Mesodermal cell (in vitro differentiated cells): ENCODE results near the gene CDC42SE2.

Source experiments
- H3K27ac ChIP-seq: 2 replicates; pipeline ENCODE4 v1.7.0; 2013; ENCODE audit warnings: mild to moderate bottlenecking, low read depth, low read length, moderate library complexity; ENCODE audit not compliant: severe bottlenecking
- H3K36me3 ChIP-seq: 2 replicates; pipeline ENCODE4 v1.7.1; 2013; ENCODE audit warnings: mild to moderate bottlenecking, low read length, moderate library complexity; ENCODE audit not compliant: control insufficient read depth, insufficient read depth
- H3K4me1 ChIP-seq: one replicate; pipeline ENCODE4 v1.7.1; 2013; ENCODE audit warnings: mild to moderate bottlenecking, low read length; ENCODE audit not compliant: insufficient read depth, control insufficient read depth, poor library complexity, severe bottlenecking
- H3K4me3 ChIP-seq: 2 replicates; pipeline ENCODE4 v1.7.0; 2013; ENCODE audit warnings: low read length, control low read depth, mild to moderate bottlenecking; ENCODE audit not compliant: insufficient read depth, poor library complexity, severe bottlenecking; ENCODE audit errors: extremely low read depth
- H3K9me3 ChIP-seq: 2 replicates; pipeline ENCODE4 v1.7.1; 2013; ENCODE audit warnings: mild to moderate bottlenecking, low read length, moderate library complexity; ENCODE audit not compliant: control insufficient read depth
- WGBS, 2 experiments: methylation state at CpG; one replicate each; pipeline ENCODE4 v1.1.5; 2013; ENCODE audit warnings: missing lambda C conversion rate in 2 of 2; ENCODE audit not compliant: insufficient coverage in 2 of 2; 5-methylcytosine and 5-hydroxymethylcytosine counted together

Gene CDC42SE2

GRCh38 chr5:131381021-131381420, 117.2 kb downstream of the CDC42SE2 start:
- no peak overlapping the region for H3K4me3 ChIP-seq
- H3K9me3 ChIP-seq = no peaks in the 10 kb centered on the region
- WGBS, 2 experiments = 60 to 96% methylated on average over 1 to 4 of the region's 4 CpGs
- H3K4me1 ChIP-seq = peaks cover 40% of the 10 kb centered on the region
- H3K36me3 ChIP-seq = peaks cover 7% of the 10 kb centered on the region
- peak overlapping the region; percentile 41 for H3K27ac ChIP-seq

DNA sequence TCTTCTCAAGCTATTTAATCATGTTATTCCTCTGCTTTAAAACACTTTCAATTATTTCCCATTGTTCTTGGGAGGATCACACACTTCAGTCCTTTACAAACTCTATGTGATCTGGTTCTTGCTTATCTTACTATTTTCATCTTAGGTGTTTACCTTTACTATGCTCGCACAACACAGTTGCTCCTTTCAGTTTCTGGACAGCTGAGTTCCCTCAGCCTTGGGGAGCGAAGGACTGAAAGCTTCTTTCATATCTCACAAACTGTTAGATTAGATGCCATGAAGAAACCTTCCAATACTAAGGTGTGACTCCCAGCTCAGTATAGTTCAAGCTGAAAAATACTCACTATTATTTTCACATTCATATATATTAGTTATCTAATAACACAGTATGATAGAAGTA, 117.9 kb downstream of the CDC42SE2 start:
- 100% methylated on average over 2 of the region's 2 CpGs; no CpG with 5 or more reads in 1 of the 2 experiments for WGBS, 2 experiments
- peaks cover 46% of the 10 kb centered on the region for H3K4me1 ChIP-seq
- H3K4me3 ChIP-seq = no peak overlapping the region
- H3K27ac ChIP-seq = no peak overlapping the region
- peaks cover 7% of the 10 kb centered on the region for H3K36me3 ChIP-seq
- H3K9me3 ChIP-seq = no peaks in the 10 kb centered on the region

- Histone ChIP-seq H3K4me1 (peaks cover 42% of the 10 kb centered on the region), H3K27ac (no peak overlapping the region), H3K9me3 (no peaks in the 10 kb centered on the region), H3K4me3 (no peak overlapping the region), H3K36me3 (peaks cover 15% of the 10 kb centered on the region)
- 0% methylated on average over 1 of the region's 3 CpGs for WGBS, 2 experiments
Measured at GRCh38 chr5:131382407-131383395, 118.8 kb downstream of the CDC42SE2 start.

GRCh38 chr5:131384173-131384572, 120.3 kb downstream of the CDC42SE2 start:
- H3K36me3 ChIP-seq = peaks cover 22% of the 10 kb centered on the region
- H3K9me3 ChIP-seq = no peaks in the 10 kb centered on the region
- WGBS, 2 experiments = 84% methylated on average over 5 of the region's 6 CpGs
- peaks cover 29% of the 10 kb centered on the region for H3K4me1 ChIP-seq
- H3K4me3 ChIP-seq = no peak overlapping the region
- H3K27ac ChIP-seq = no peak overlapping the region

GRCh38 chr5:131384616-131385214, 120.9 kb downstream of the CDC42SE2 start:
- 100% methylated on average over 2 of the region's 3 CpGs; no CpG with 5 or more reads in 1 of the 2 experiments for WGBS, 2 experiments
- Histone ChIP-seq H3K9me3 (no peaks in the 10 kb centered on the region), H3K4me1 (peaks cover 24% of the 10 kb centered on the region), H3K36me3 (peaks cover 24% of the 10 kb centered on the region), H3K4me3 (no peak overlapping the region), H3K27ac (no peak overlapping the region)

DNA sequence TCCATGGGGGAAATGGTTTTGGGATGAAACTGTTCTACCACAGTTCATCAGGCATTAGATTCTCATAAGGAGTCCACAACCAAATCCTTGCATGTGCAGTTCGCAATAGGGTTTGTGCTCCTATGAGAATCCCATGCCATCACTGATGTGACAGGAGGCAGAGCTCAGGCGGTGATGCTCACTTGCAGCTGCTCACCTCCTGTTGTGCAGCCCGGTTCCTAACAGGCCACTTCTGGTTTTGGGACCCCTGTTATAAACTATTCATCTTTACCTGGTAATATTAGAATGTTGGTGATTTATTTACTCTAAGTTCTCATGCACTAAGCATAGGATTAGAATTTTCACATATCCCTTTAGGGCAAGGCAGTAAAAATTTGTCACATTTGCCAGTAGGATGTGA, 122.3 kb downstream of the CDC42SE2 start:
- no peak overlapping the region for H3K4me3 ChIP-seq
- no peak overlapping the region for H3K27ac ChIP-seq
- peaks cover 16% of the 10 kb centered on the region for H3K4me1 ChIP-seq
- no peaks in the 10 kb centered on the region for H3K9me3 ChIP-seq
- H3K36me3 ChIP-seq = peaks cover 30% of the 10 kb centered on the region
- 89 to 96% methylated on average over 2 of the region's 3 CpGs for WGBS, 2 experiments

DNA sequence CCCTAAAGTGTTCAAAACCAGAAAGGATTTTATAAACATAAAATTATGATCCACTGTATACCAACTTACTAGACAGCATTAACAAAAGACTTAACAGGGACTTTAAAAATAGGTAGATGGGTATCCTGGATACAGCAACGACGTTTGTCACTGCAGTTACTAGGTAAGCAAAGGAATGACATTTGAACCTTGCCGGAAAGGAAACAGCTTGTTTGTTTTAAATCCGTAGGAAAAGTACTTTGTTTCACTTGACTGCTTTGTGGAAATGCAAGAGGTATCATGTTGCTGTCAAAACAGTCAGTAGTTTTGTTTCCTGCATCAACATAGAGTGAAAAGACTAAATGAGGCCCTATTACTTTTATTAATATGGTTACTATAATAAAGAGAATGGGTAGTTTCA, 122.9 kb downstream of the CDC42SE2 start:
- H3K36me3 ChIP-seq = peaks cover 32% of the 10 kb centered on the region
- no peak overlapping the region for H3K4me3 ChIP-seq
- 65 to 69% methylated on average over 4 of the region's 4 CpGs for WGBS, 2 experiments
- H3K27ac ChIP-seq = peak overlapping the region; percentile 11
- no peaks in the 10 kb centered on the region for H3K9me3 ChIP-seq
- H3K4me1 ChIP-seq = peaks cover 16% of the 10 kb centered on the region

DNA sequence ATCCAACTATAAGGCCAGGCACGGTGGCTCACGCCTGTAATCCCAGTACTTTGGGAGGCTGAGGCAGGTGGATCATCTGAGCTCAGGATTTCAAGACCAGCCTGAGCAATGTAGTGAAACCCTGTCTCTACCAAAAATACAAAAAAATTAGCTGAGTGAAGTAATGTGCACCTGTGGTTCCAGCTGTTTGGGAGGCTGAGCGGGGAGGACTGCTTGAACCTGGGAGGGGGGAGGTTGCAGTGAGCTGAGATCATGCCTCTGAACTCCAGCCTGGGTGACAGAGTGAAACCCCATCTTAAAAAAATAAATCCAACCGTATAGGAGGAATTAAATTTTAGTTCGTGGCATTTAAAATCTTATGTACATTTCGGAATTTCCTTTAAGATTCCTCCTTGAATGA, 123.4 kb downstream of the CDC42SE2 start:
- WGBS, 2 experiments = 94 to 100% methylated on average over 3 to 5 of the region's 6 CpGs
- Histone ChIP-seq H3K4me1 (peaks cover 11% of the 10 kb centered on the region), H3K36me3 (peaks cover 36% of the 10 kb centered on the region), H3K9me3 (no peaks in the 10 kb centered on the region), H3K4me3 (no peak overlapping the region), H3K27ac (no peak overlapping the region)

GRCh38 chr5:131389096-131389868, 125.4 kb downstream of the CDC42SE2 start:
- Histone ChIP-seq H3K4me3 (no peak overlapping the region), H3K27ac (no peak overlapping the region), H3K9me3 (no peaks in the 10 kb centered on the region), H3K4me1 (peaks cover 6% of the 10 kb centered on the region), H3K36me3 (peaks cover 54% of the 10 kb centered on the region)
- 100% methylated on average over 1 of the region's 4 CpGs; no CpG with 5 or more reads in 1 of the 2 experiments for WGBS, 2 experiments

DNA sequence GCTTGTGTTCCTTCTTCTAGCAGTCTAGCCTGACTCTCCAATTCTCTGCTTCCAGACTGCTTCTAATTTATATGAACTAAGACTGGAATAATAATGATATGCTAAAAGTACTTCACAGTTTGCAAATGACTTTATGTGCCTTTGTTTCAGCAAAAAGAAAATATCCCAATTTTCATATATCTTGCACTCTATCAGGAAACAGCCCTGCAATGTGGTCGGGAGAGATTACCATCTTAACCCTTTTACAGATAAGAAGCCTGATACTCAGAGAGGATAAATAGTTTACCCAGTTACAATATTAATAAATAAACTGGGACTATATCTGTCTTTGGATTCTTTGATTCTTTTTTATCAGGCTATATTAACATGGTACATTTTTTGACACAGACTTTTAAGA, 126.0 kb downstream of the CDC42SE2 start:
- peaks cover 56% of the 10 kb centered on the region for H3K36me3 ChIP-seq

More for the DNA sequence above, 126.0 kb downstream of the CDC42SE2 start:
- no CpG with 5 or more reads among the region's 1 CpG for WGBS, 2 experiments
- Histone ChIP-seq H3K4me3 (no peak overlapping the region), H3K27ac (no peak overlapping the region), H3K4me1 (peaks cover 6% of the 10 kb centered on the region), H3K9me3 (no peaks in the 10 kb centered on the region)
